Measurements from ENCODE around the gene KIF5B.

DNA sequence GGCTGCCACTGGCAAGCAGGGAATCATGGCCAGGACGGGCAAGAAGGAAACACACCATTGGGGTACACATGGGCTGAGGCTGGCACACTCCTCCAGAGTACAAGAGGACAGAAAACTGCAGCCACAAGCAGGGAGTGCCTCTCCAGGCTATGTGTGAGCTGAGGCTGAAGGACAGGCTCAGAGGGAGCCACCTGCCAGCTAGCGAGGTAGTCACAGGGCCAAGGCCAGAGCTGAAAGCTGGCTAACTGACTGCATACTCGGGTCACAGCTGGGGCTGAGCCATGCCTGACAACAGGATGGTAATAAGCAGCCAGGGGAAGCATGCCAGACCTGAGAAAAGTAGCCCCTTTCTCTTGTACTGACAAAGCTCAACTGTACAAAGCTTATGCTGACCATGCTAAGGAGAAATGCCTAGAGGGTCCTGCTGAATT is 52.0 kb downstream of the KIF5B start:
- no peak for TF ChIP-seq EZH2 (IDR thresholded peaks at IDR 0.05)
- TF ChIP-seq POLR2AphosphoS5 (IDR thresholded peaks at IDR 0.05; ENCODE audit: borderline replicate concordance, low read depth, low read length), result no peak
- no peak for TF ChIP-seq FOXP2 (optimal IDR thresholded peaks at IDR 0.05; ENCODE audit: control extremely low read depth, extremely low read length, insufficient read depth)
